Vagina (tissue), 2 donors: ENCODE results near the gene NME3.

ENCODE experiments used
- POLR2A ChIP-seq, 2 donors: fragments of 450-650 bp; IDR thresholded peaks; one replicate each; pipeline ENCODE4 v1.6.1; 2017; ENCODE audit warnings: antibody characterized with exemption in 2 of 2, mild to moderate bottlenecking in 2 of 2, moderate library complexity in 2 of 2
- TF ChIP-seq, protein P1 (sequence below), 3 experiments: fragments of 450-650 bp in 2 of 3; fragments of 200-600 bp in 1 of 3; sonication (generic) in 1 of 3; IDR thresholded peaks; one replicate each; pipeline ENCODE4 v1.5.1; 2017 to 2019; ENCODE audit warnings: antibody characterized with exemption in 3 of 3, mild to moderate bottlenecking in 2 of 3, moderate library complexity in 2 of 3

DNA sequence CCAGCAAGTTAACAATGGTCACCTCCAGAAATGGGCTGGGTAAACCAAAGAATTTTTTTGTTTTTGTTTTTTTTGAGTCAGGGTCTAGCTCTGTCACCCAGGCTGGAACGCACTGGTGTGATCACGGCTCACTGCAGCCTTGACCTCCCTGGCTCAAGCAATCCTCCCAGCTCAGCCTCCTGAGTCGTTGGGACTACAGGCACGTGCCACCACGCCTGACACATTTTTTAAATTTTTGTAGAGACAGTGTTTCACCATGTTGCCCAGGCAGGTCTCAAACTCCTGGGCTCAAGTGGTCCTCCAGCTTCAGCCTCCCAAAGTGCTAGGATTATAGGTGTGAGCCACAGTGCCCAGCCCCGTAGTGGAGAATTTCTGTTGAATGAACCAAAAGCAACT is 9.3 kb upstream of the NME3 start:
- no peak for TF ChIP-seq POLR2A (IDR thresholded peaks at IDR 0.05)
- TF ChIP-seq, protein P1, sequence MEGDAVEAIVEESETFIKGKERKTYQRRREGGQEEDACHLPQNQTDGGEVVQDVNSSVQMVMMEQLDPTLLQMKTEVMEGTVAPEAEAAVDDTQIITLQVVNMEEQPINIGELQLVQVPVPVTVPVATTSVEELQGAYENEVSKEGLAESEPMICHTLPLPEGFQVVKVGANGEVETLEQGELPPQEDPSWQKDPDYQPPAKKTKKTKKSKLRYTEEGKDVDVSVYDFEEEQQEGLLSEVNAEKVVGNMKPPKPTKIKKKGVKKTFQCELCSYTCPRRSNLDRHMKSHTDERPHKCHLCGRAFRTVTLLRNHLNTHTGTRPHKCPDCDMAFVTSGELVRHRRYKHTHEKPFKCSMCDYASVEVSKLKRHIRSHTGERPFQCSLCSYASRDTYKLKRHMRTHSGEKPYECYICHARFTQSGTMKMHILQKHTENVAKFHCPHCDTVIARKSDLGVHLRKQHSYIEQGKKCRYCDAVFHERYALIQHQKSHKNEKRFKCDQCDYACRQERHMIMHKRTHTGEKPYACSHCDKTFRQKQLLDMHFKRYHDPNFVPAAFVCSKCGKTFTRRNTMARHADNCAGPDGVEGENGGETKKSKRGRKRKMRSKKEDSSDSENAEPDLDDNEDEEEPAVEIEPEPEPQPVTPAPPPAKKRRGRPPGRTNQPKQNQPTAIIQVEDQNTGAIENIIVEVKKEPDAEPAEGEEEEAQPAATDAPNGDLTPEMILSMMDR (IDR thresholded peaks at IDR 0.05), result no peak
